Measurements from ENCODE around the gene KMT5C.

DNA sequence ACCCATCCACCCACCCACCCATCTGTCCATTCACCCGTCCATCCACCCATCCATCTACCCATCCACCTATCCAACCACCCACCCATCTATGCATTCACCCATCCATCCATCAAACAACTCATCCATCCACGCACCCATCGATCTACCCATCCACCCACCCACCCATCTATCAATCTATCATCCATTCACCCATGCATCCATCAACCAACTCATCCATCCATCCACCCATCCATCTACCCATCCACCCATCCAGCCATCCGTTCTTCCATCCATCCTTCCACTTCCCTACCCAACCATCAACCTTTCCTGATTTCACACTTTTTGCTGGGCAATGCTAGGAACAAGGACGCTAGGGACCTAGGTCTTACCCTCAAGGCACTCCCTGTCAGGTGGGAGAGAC is 42.3 kb downstream of the KMT5C start:
- TF ChIP-seq EZH2 (IDR thresholded peaks at IDR 0.05; ENCODE audit: borderline replicate concordance, insufficient read depth, low read depth, low read length, poor library complexity, severe bottlenecking) (no peak), CTCF (IDR thresholded peaks at IDR 0.05) (no peak)

Data from B cell (primary cell).